HG03175 (cell line): ENCODE results near the gene CCDC134.
A peak's percentile ranks its signal among the peaks of the same experiment; 100 is the strongest.
"Not testable (repeated sequence)": the region's sequence is repeated elsewhere in the genome, so short reads cannot be mapped to it uniquely, and the experiment has no call there.

Experiments used
- ATAC-seq: cut with Tn5 transposase; IDR thresholded peaks from one replicate; pipeline ENCODE4 v1.9.1; 2021; ENCODE audit warnings: mild to moderate bottlenecking, moderate library complexity; ENCODE audit not compliant: unreplicated experiment

Gene CCDC134

DNA sequence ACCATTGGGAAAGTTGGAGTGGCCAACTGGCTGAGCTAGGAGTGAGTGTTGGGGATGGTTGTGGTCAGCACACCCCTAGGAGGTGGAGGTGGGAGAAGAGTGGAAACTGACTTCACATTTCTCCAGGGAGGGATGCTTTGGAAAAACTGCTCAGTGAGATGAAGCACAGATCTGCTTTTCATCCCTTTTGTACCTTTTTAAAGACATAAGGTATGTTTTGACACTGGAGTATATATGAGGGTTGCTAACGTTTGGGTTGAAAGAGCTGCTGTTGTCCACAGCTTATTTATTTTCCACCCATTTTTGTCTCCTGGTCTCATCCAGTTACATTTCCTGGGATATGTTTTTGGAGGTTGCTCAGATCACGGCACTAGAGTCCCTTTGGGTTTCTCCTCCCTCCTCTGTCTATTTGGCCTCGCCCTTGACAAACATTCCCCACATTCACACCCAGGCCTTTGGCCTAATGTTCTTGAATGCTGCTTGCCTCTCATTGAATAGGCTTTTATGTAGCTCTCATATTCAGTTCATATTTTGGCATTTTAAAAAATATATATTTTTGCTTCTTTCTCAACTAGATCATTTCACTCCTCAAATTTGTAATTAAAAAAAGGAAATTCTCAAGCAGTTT is 40.7 kb downstream of the CCDC134 start:
- no peak for ATAC-seq

- no peak for ATAC-seq
Measured at GRCh38 chr22:41842996-41843970, 42.8 kb downstream of the CCDC134 start.

- ATAC-seq: no peak
Measured at GRCh38 chr22:41844036-41844435, 43.6 kb downstream of the CCDC134 start.

DNA sequence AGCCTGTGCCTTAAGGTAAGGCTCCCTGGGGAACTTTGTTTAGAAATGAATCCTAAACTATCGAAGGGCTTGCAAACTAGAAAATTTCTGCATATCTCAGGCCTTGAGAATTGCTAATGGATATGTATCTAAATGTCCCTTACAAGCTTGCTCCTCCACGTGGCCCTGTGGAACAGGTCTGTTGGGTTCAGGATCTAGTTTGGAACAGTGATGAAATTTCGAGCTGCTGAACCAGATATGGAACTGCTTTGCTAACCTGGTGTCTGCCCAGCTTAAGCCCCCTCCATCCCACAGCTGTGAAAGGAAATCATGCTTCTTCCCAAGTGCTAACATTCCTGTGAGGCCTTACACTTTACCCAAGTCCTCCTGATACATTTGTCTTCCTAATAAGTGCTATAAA is 44.0 kb downstream of the CCDC134 start:
- no peak for ATAC-seq

GRCh38 chr22:41845380-41846267 is 45.1 kb downstream of the CCDC134 start:
- no peak for ATAC-seq

- ATAC-seq: no peak
Measured at GRCh38 chr22:41846268-41846987, 45.9 kb downstream of the CCDC134 start.

- ATAC-seq: no peak
Measured at GRCh38 chr22:41847300-41847699, 46.8 kb downstream of the CCDC134 start.

GRCh38 chr22:41848468-41848867 is 48.0 kb downstream of the CCDC134 start:
- no peak for ATAC-seq

DNA sequence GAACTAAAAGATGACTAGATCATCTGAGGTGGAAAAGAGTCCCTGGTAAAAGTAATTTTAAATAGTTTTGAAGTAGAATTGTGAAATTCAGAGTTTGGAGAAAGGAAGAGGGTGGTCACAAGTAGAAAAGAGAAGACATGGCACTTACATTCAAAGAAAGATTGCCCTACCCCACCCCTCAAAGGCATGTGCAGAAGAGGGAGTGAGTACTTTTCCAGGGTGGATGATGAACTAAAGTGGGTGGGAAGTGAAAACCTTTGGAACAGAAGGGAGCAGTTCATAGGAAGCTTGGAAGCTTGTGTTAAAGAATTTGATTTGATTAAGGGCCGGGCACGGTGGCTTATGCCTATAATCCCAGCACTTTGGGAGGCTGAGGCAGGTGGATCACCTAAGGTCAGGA is 56.0 kb downstream of the CCDC134 start:
- ATAC-seq: no peak

GRCh38 chr22:41857155-41857859 is 56.8 kb downstream of the CCDC134 start:
- no peak for ATAC-seq

- no peak for ATAC-seq
Measured at GRCh38 chr22:41857860-41858199, 57.4 kb downstream of the CCDC134 start.

GRCh38 chr22:41862160-41862529 is 61.7 kb downstream of the CCDC134 start:
- peak; percentile 40 for ATAC-seq

DNA sequence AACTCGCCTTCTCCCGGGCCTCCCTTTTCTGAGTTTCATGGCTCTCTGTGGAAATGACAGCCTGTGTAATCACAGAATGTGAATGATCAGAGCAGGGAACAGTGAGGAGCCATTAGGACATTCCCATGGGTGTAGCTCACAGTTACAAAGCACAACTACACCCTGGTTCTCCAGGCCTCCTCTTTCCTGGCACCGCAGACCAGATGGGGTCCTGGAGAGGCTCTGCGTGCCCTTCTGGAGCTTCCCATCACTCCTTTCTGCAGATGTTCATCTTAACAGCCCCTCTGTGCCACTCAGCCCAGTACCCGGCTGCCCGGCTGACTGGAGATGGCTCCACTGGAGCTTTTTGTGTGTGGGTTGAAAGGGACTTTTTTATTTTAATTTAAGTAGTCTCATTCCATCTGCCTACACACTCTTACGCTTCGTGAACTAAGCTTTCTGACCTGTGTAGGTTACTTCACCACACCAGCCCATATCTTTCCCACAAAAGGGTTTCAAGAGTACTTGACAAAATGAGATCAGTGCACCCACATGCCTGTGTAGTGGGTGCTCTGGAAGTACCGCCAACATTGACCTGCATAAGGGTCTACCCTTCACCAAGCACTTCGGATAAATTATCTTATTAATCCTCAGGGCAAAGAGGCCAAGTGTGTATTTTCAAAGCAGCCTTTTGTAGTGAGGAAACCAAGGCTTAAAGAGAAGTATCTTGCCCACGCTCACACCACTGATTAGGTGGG is 62.2 kb downstream of the CCDC134 start:
- peak; percentile 48 for ATAC-seq

GRCh38 chr22:41863472-41863871 is 63.0 kb downstream of the CCDC134 start:
- no peak for ATAC-seq

GRCh38 chr22:41868556-41868955 is 68.1 kb downstream of the CCDC134 start:
- ATAC-seq: no peak

DNA sequence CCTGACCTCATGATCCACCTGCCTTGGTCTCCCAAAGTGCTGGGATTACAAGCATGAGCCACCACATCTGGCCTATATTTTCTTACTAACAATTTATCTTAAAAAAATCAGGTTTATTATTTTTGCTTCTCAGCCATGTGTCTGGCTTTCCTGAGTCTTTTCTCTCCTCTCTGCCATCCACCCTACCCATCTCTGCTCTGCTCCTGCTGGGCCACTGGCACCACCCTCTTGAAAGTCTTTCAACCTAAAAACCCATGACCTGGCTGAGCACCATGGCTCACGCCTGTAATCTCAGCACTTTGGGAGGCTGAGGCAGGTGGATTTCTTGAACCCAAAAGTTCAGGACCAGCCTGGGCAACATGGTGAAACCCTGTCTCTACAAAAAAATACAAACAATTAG is 69.6 kb downstream of the CCDC134 start:
- not testable (repeated sequence) for ATAC-seq

GRCh38 chr22:41870786-41871185 is 70.3 kb downstream of the CCDC134 start:
- no peak for ATAC-seq

GRCh38 chr22:41873391-41873790 is 72.9 kb downstream of the CCDC134 start:
- ATAC-seq: no peak

DNA sequence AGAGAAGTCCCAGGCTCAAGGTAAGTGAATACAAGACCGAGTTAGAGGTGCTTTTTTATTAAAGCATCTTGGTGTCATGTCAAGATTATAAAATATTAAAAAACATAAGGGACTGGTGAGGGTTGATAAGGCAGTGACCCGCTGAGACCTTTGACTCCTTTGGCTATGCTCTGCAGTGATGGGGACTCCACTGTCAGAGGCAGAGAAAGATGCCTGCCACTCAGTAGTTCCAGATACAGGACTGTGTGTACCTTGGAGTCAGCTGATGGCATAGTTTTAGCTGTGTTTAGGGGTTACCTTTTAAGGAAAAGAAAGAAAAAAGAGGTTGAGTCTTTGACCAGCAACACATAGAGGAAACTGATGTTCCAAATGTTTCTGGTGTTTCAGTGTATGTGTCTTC is 73.6 kb downstream of the CCDC134 start:
- no peak for ATAC-seq
